ENCODE data around the gene ERVV-1. TPM values are rescaled to one million over a fixed set of nuclear protein-coding genes. Genes with fewer than 3 reads are reported as not detected.
"Not testable (repeated sequence)": the region's sequence is repeated elsewhere in the genome, so short reads cannot be mapped to it uniquely, and the experiment has no call there.

The ERVV-1 gene, protein sequence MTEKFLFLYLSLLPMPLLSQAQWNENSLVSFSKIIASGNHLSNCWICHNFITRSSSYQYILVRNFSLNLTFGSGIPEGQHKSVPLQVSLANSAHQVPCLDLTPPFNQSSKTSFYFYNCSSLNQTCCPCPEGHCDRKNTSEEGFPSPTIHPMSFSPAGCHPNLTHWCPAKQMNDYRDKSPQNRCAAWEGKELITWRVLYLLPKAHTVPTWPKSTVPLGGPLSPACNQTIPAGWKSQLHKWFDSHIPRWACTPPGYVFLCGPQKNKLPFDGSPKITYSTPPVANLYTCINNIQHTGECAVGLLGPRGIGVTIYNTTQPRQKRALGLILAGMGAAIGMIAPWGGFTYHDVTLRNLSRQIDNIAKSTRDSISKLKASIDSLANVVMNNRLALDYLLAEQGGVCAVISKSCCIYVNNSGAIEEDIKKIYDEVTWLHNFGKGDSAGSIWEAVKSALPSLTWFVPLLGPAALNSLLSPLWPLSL
- not detected for polyA plus RNA-seq (2013, experiment 1 of 2)
- not detected for polyA plus RNA-seq (2013, experiment 2 of 2)

DNA sequence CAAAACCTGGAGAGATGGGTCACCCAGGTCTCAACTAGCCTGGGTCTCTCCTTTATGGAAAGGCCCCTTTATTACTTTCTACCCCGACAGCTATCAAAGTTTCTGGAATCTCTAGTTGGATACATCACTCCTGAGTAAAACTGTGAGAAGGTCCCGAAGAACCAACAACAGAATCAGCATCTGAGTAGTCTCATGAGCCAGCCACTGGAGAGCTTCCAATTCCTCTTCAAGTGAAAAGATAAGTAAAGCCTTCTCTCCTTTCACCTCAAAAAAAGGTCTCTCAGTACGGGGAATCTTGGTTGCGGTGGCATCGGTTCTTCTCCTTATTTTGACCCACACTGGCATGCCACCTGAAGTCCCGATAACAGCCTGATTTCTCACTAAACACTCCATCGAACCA, at the start of gene ERVV-1:
ERVV-1 (plus strand) TSS at position 301 of the 400 bp plus-strand sequence. CDS start 170 bp downstream, outside the sequence.
- Histone ChIP-seq H3K4me3 (ENCODE audit: low read length) (no peak within 1 kb of the TSS), H2BK5ac (ENCODE audit: low read length) (no peak within 1 kb of the TSS), H3K27me3 (ENCODE audit: insufficient read depth, low read length, poor library complexity) (no peaks in the 10 kb centered on the region), H2BK15ac (replicated peaks; ENCODE audit: low read depth) (no peak within 1 kb of the TSS), H3K4me2 (ENCODE audit: low read length) (no peak within 1 kb of the TSS), H3K27ac (ENCODE audit: low read depth, low read length) (no peak within 1 kb of the TSS), H3K9ac (ENCODE audit: low read length) (no peak within 1 kb of the TSS), H3K79me1 (ENCODE audit: low read length) (no peaks in the 10 kb centered on the region), H4K5ac (ENCODE audit: low read length) (no peak within 1 kb of the TSS), H3K18ac (ENCODE audit: low read length) (no peak within 1 kb of the TSS), H2BK120ac (ENCODE audit: low read depth, low read length) (no peak within 1 kb of the TSS), H2AK5ac (ENCODE audit: low read length) (no peak within 1 kb of the TSS), H3K4me1 (ENCODE audit: control insufficient read depth, low read depth, low read length) (no peaks in the 10 kb centered on the region), H3K79me2 (ENCODE audit: control insufficient read depth, insufficient read depth, low read length) (no peaks in the 10 kb centered on the region), H3K56ac (ENCODE audit: low read length) (no peak within 1 kb of the TSS), H3K4ac (ENCODE audit: low read depth, low read length) (no peak within 1 kb of the TSS), H3K36me3 (ENCODE audit: control insufficient read depth, insufficient read depth, low read length) (no peaks in the 10 kb centered on the region), H4K8ac (ENCODE audit: low read depth, low read length) (no peak within 1 kb of the TSS), H3K23ac (ENCODE audit: low read length) (no peak within 1 kb of the TSS)
- no CpG with 5 or more reads among the region's 7 CpGs for WGBS (ENCODE audit: extremely low coverage, insufficient coverage, low lambda C conversion rate)
- DNase-seq: no peak

DNA sequence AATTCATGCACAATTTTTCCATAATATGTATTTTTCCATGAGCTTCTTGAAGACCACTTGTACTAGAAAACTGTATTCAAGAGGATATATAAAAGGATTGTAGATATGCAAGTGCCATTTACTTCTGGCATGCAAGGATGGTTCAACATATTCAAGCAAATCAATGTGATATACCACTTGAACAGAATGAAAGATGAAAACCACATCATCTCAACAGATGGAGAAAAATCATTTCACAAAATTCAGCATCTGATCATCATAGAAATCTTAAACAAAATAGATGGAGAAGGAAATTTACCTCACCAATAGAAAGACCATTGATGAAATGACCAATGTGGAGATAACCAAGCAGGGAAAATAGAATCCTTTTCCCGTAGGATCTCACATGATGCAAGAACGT, 45.9 kb upstream of the ERVV-1 start:
- no peak overlapping the region for H2BK15ac ChIP-seq (replicated peaks; ENCODE audit: low read depth)
- no peak overlapping the region for H3K56ac ChIP-seq (ENCODE audit: low read length)
- WGBS (ENCODE audit: extremely low coverage, insufficient coverage, low lambda C conversion rate): no CpG with 5 or more reads among the region's 2 CpGs
- H3K36me3 ChIP-seq (ENCODE audit: control insufficient read depth, insufficient read depth, low read length): no peaks in the 10 kb centered on the region
- H3K9ac ChIP-seq (ENCODE audit: low read length): no peak overlapping the region
- H3K79me1 ChIP-seq (ENCODE audit: low read length): no peaks in the 10 kb centered on the region
- no peak overlapping the region for H4K8ac ChIP-seq (ENCODE audit: low read depth, low read length)
- H2BK120ac ChIP-seq (ENCODE audit: low read depth, low read length): no peak overlapping the region
- no peak overlapping the region for H3K18ac ChIP-seq (ENCODE audit: low read length)
- H3K23ac ChIP-seq (ENCODE audit: low read length): no peak overlapping the region
- DNase-seq: no peak
- no peak overlapping the region for H3K4me3 ChIP-seq (ENCODE audit: low read length)
- no peak overlapping the region for H2BK5ac ChIP-seq (ENCODE audit: low read length)
- no peaks in the 10 kb centered on the region for H3K79me2 ChIP-seq (ENCODE audit: control insufficient read depth, insufficient read depth, low read length)
- H3K27me3 ChIP-seq (ENCODE audit: insufficient read depth, low read length, poor library complexity): no peaks in the 10 kb centered on the region
- no peak overlapping the region for H3K4me2 ChIP-seq (ENCODE audit: low read length)
- H3K4ac ChIP-seq (ENCODE audit: low read depth, low read length): no peak overlapping the region
- no peak overlapping the region for H4K5ac ChIP-seq (ENCODE audit: low read length)
- peaks cover 1% of the 10 kb centered on the region for H3K4me1 ChIP-seq (ENCODE audit: control insufficient read depth, low read depth, low read length)
- no peak overlapping the region for H2AK5ac ChIP-seq (ENCODE audit: low read length)
- no peak overlapping the region for H3K27ac ChIP-seq (ENCODE audit: low read depth, low read length)

DNA sequence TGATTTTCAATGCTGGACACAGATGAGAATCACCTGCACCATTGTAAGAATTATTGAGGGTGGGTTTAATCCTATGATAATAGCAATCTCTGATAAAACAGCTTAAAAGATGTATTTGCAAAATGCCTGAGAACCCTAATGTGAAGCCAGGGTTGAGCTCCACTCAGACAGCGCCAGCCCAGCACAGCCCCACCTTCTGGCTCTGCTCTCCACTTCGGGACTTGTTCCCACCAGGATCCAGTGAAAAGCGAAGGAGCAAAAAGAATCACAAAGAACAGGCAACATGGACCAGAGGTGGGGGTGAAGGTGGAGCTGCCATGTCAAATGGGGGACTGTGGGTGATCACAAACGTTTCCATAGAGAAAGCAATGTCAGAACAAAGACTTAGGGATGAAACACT, 32.4 kb upstream of the ERVV-1 start:
- no peak overlapping the region for H2AK5ac ChIP-seq (ENCODE audit: low read length)

DNA sequence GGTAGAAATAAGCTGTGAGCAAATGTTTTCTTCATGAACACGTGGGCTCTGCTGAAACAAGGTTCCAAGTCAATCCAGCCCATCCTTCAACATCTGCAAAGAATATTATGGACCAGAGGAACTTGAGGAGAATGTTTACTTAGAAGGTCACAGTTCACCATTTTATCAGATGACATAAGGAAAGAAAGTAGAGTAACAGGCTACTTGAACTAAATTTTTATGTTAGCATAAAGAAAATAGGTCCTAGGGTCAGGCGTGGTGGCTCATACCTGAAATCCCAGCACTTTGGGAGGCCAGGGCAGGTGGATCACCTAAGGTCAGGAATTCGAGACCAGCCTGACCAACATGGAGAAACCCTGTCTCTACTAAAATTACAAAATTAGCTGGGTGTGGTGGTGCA, 30.6 kb upstream of the ERVV-1 start:
- not testable (repeated sequence) for H4K8ac ChIP-seq (ENCODE audit: low read depth, low read length); H3K4ac ChIP-seq (ENCODE audit: low read depth, low read length); H3K9ac ChIP-seq (ENCODE audit: low read length); H2AK5ac ChIP-seq (ENCODE audit: low read length); H3K56ac ChIP-seq (ENCODE audit: low read length); H2BK120ac ChIP-seq (ENCODE audit: low read depth, low read length); H3K23ac ChIP-seq (ENCODE audit: low read length); DNase-seq; H3K4me2 ChIP-seq (ENCODE audit: low read length); H3K79me2 ChIP-seq (ENCODE audit: control insufficient read depth, insufficient read depth, low read length); H3K4me3 ChIP-seq (ENCODE audit: low read length); H3K27ac ChIP-seq (ENCODE audit: low read depth, low read length); H2BK15ac ChIP-seq (replicated peaks; ENCODE audit: low read depth); H4K5ac ChIP-seq (ENCODE audit: low read length); H2BK5ac ChIP-seq (ENCODE audit: low read length); H3K4me1 ChIP-seq (ENCODE audit: control insufficient read depth, low read depth, low read length); H3K27me3 ChIP-seq (ENCODE audit: insufficient read depth, low read length, poor library complexity); H3K18ac ChIP-seq (ENCODE audit: low read length); H3K36me3 ChIP-seq (ENCODE audit: control insufficient read depth, insufficient read depth, low read length); H3K79me1 ChIP-seq (ENCODE audit: low read length)
- WGBS (ENCODE audit: extremely low coverage, insufficient coverage, low lambda C conversion rate): no CpG with 5 or more reads among the region's 3 CpGs

More for the DNA sequence above, 32.4 kb upstream of the ERVV-1 start:
- Histone ChIP-seq H3K23ac (ENCODE audit: low read length) (no peak overlapping the region), H3K27me3 (ENCODE audit: insufficient read depth, low read length, poor library complexity) (no peaks in the 10 kb centered on the region), H3K4me2 (ENCODE audit: low read length) (no peak overlapping the region), H3K36me3 (ENCODE audit: control insufficient read depth, insufficient read depth, low read length) (no peaks in the 10 kb centered on the region), H3K9ac (ENCODE audit: low read length) (no peak overlapping the region), H3K79me2 (ENCODE audit: control insufficient read depth, insufficient read depth, low read length) (no peaks in the 10 kb centered on the region), H3K4ac (ENCODE audit: low read depth, low read length) (no peak overlapping the region), H4K8ac (ENCODE audit: low read depth, low read length) (no peak overlapping the region), H3K27ac (ENCODE audit: low read depth, low read length) (no peak overlapping the region), H3K18ac (ENCODE audit: low read length) (no peak overlapping the region), H3K79me1 (ENCODE audit: low read length) (no peaks in the 10 kb centered on the region), H3K4me1 (ENCODE audit: control insufficient read depth, low read depth, low read length) (no peaks in the 10 kb centered on the region), H3K4me3 (ENCODE audit: low read length) (no peak overlapping the region), H2BK120ac (ENCODE audit: low read depth, low read length) (no peak overlapping the region), H2BK5ac (ENCODE audit: low read length) (no peak overlapping the region), H3K56ac (ENCODE audit: low read length) (no peak overlapping the region), H4K5ac (ENCODE audit: low read length) (no peak overlapping the region), H2BK15ac (replicated peaks; ENCODE audit: low read depth) (no peak overlapping the region)
- no CpG with 5 or more reads among the region's 4 CpGs for WGBS (ENCODE audit: extremely low coverage, insufficient coverage, low lambda C conversion rate)
- DNase-seq: no peak

DNA sequence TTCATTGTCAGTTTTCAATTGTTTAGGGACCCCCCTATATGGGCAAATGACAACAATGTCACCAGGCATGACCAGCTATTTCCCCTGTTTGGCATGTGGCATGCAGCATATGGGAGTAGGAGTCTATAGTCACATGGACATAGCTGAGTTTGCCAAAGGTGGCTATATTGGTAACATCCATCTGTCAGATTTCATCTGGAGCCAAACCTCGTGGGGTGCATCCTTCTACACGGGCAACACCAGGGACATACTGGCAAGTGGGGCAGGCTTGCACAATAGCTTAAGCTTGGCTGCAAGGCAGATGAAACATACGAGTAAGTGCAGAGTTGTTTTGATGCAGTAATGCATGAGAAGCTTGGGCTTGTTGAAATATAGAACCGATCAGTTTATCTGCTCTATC, 26.5 kb upstream of the ERVV-1 start:
- Histone ChIP-seq H3K9ac (ENCODE audit: low read length) (no peak overlapping the region), H3K27ac (ENCODE audit: low read depth, low read length) (no peak overlapping the region), H3K36me3 (ENCODE audit: control insufficient read depth, insufficient read depth, low read length) (no peaks in the 10 kb centered on the region), H3K4ac (ENCODE audit: low read depth, low read length) (no peak overlapping the region), H2BK5ac (ENCODE audit: low read length) (no peak overlapping the region), H3K56ac (ENCODE audit: low read length) (no peak overlapping the region), H4K8ac (ENCODE audit: low read depth, low read length) (no peak overlapping the region), H2AK5ac (ENCODE audit: low read length) (no peak overlapping the region), H3K4me1 (ENCODE audit: control insufficient read depth, low read depth, low read length) (no peaks in the 10 kb centered on the region), H3K23ac (ENCODE audit: low read length) (no peak overlapping the region), H3K79me1 (ENCODE audit: low read length) (no peaks in the 10 kb centered on the region), H3K79me2 (ENCODE audit: control insufficient read depth, insufficient read depth, low read length) (no peaks in the 10 kb centered on the region), H3K27me3 (ENCODE audit: insufficient read depth, low read length, poor library complexity) (no peaks in the 10 kb centered on the region), H4K5ac (ENCODE audit: low read length) (no peak overlapping the region), H3K4me2 (ENCODE audit: low read length) (no peak overlapping the region), H2BK120ac (ENCODE audit: low read depth, low read length) (no peak overlapping the region), H3K4me3 (ENCODE audit: low read length) (no peak overlapping the region), H3K18ac (ENCODE audit: low read length) (no peak overlapping the region), H2BK15ac (replicated peaks; ENCODE audit: low read depth) (no peak overlapping the region)
- WGBS (ENCODE audit: extremely low coverage, insufficient coverage, low lambda C conversion rate): no CpG with 5 or more reads among the region's 4 CpGs
- no peak for DNase-seq
